Measurements from ENCODE around the gene NOTCH2. TPM values are rescaled to one million over a fixed set of nuclear protein-coding genes. Genes with fewer than 3 reads are reported as not detected.
A peak's percentile ranks its signal among the peaks of the same experiment; 100 is the strongest.
"Not testable (repeated sequence)": the region's sequence is repeated elsewhere in the genome, so short reads cannot be mapped to it uniquely, and the experiment has no call there.

The NOTCH2 gene
- total and polyA plus RNA-seq, 2 donors (not counting 1 experiment from before 2014, with no cell fraction given), result 32.1 to 184 TPM

GRCh38 chr1:120008320-120008719, 61.1 kb downstream of the NOTCH2 start:
- intact Hi-C loops (cut with micrococcal nuclease); H3K4me2 ChIP-seq (replicated peaks; ENCODE audit: low read depth, low read length, poor library complexity, severe bottlenecking); CTCF ChIA-PET: not testable (repeated sequence)

DNA sequence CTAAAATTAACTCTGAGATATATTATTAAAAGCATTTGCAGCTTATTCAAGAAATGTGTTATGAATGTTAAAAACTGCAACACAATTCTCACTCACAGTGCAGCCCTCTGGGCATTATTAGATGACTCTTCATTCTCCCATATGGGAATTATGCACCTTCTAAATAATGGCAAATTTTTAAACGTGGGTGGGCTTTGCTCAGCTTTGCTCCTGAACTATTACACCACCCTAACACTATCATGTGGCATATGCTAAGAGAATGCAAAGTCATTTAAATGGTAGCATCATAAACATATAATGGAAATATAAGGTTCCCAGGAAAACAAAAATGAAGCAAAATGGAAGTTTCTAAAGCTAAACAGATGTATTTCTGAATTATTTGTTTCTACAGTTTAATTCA, 61.6 kb downstream of the NOTCH2 start:
- H3K4me1 ChIP-seq (ENCODE audit: control insufficient read depth in 2 of 2, insufficient read depth in 2 of 2, low read length in 2 of 2); H3K27ac ChIP-seq (ENCODE audit: low read length in 2 of 2); H3K36me3 ChIP-seq (replicated peaks in 1 of 2; ENCODE audit: control extremely low read depth in 1 of 2, control insufficient read depth in 1 of 2, extremely low read depth in 1 of 2, insufficient read depth in 2 of 2, low read length in 1 of 2); POLR2A ChIA-PET; H3K9ac ChIP-seq (ENCODE audit: low read length); H3K27me3 ChIP-seq (replicated peaks in 1 of 4; ENCODE audit: control extremely low read depth in 1 of 4, control insufficient read depth in 3 of 4, insufficient read depth in 4 of 4, low read length in 3 of 4); H3K4me3 Mint-ChIP-seq; H4K20me1 ChIP-seq (ENCODE audit: control insufficient read depth, insufficient read depth, low read length, poor library complexity, severe bottlenecking); CTCF ChIA-PET; H2AFZ ChIP-seq (ENCODE audit: insufficient read depth, low read depth, low read length, poor library complexity, severe bottlenecking); H3K27ac Mint-ChIP-seq; intact Hi-C loops (cut with micrococcal nuclease); H3K27me3 Mint-ChIP-seq; H3K4me2 ChIP-seq (replicated peaks; ENCODE audit: low read depth, low read length, poor library complexity, severe bottlenecking); H3K9me3 Mint-ChIP-seq (ENCODE audit: insufficient read depth); H3K9me3 ChIP-seq (ENCODE audit: control extremely low read depth in 1 of 3, control insufficient read depth in 2 of 3, insufficient read depth in 1 of 3, low read length in 2 of 3); ATAC-seq (ENCODE audit: low read depth); H3K4me3 ChIP-seq (ENCODE audit: control extremely low read depth in 1 of 5, extremely low read depth in 1 of 5, insufficient read depth in 1 of 5, low read depth in 2 of 5, low read length in 4 of 5); H3K79me2 ChIP-seq (ENCODE audit: control insufficient read depth, insufficient read depth, low read length); H3K4me1 Mint-ChIP-seq; DNase-seq: not testable (repeated sequence)
- WGBS (ENCODE audit: insufficient coverage), result no CpG with 5 or more reads among the region's 1 CpG

More at GRCh38 chr1:120008320-120008719, 61.1 kb downstream of the NOTCH2 start:
- H3K27ac ChIP-seq (ENCODE audit: low read length in 2 of 2); H3K4me1 Mint-ChIP-seq; ATAC-seq (ENCODE audit: low read depth); H3K27ac Mint-ChIP-seq; H3K4me3 ChIP-seq (ENCODE audit: control extremely low read depth in 1 of 5, extremely low read depth in 1 of 5, insufficient read depth in 1 of 5, low read depth in 2 of 5, low read length in 4 of 5); H3K4me1 ChIP-seq (ENCODE audit: control insufficient read depth in 2 of 2, insufficient read depth in 2 of 2, low read length in 2 of 2); H3K4me3 Mint-ChIP-seq; H3K9me3 Mint-ChIP-seq (ENCODE audit: insufficient read depth); H3K9me3 ChIP-seq (ENCODE audit: control extremely low read depth in 1 of 3, control insufficient read depth in 2 of 3, insufficient read depth in 1 of 3, low read length in 2 of 3); H4K20me1 ChIP-seq (ENCODE audit: control insufficient read depth, insufficient read depth, low read length, poor library complexity, severe bottlenecking); H3K27me3 ChIP-seq (replicated peaks in 1 of 4; ENCODE audit: control extremely low read depth in 1 of 4, control insufficient read depth in 3 of 4, insufficient read depth in 4 of 4, low read length in 3 of 4); H3K27me3 Mint-ChIP-seq; DNase-seq; POLR2A ChIA-PET; H3K79me2 ChIP-seq (ENCODE audit: control insufficient read depth, insufficient read depth, low read length); H3K9ac ChIP-seq (ENCODE audit: low read length); H3K36me3 ChIP-seq (replicated peaks in 1 of 2; ENCODE audit: control extremely low read depth in 1 of 2, control insufficient read depth in 1 of 2, extremely low read depth in 1 of 2, insufficient read depth in 2 of 2, low read length in 1 of 2); H2AFZ ChIP-seq (ENCODE audit: insufficient read depth, low read depth, low read length, poor library complexity, severe bottlenecking): not testable (repeated sequence)
- WGBS (ENCODE audit: insufficient coverage), result no CpG with 5 or more reads among the region's 1 CpG

- H3K36me3 ChIP-seq (replicated peaks in 1 of 2; ENCODE audit: control extremely low read depth in 1 of 2, control insufficient read depth in 1 of 2, extremely low read depth in 1 of 2, insufficient read depth in 2 of 2, low read length in 1 of 2); H3K4me2 ChIP-seq (replicated peaks; ENCODE audit: low read depth, low read length, poor library complexity, severe bottlenecking); ATAC-seq (ENCODE audit: low read depth); POLR2A ChIA-PET; H3K4me3 Mint-ChIP-seq; intact Hi-C loops (cut with micrococcal nuclease); DNase-seq; H3K4me1 Mint-ChIP-seq; H4K20me1 ChIP-seq (ENCODE audit: control insufficient read depth, insufficient read depth, low read length, poor library complexity, severe bottlenecking); H3K4me1 ChIP-seq (ENCODE audit: control insufficient read depth in 2 of 2, insufficient read depth in 2 of 2, low read length in 2 of 2); H3K27me3 Mint-ChIP-seq; H2AFZ ChIP-seq (ENCODE audit: insufficient read depth, low read depth, low read length, poor library complexity, severe bottlenecking); H3K4me3 ChIP-seq (ENCODE audit: control extremely low read depth in 1 of 5, extremely low read depth in 1 of 5, insufficient read depth in 1 of 5, low read depth in 2 of 5, low read length in 4 of 5); H3K9me3 ChIP-seq (ENCODE audit: control extremely low read depth in 1 of 3, control insufficient read depth in 2 of 3, insufficient read depth in 1 of 3, low read length in 2 of 3); H3K9ac ChIP-seq (ENCODE audit: low read length); CTCF ChIA-PET; H3K27ac ChIP-seq (ENCODE audit: low read length in 2 of 2); H3K9me3 Mint-ChIP-seq (ENCODE audit: insufficient read depth); H3K27me3 ChIP-seq (replicated peaks in 1 of 4; ENCODE audit: control extremely low read depth in 1 of 4, control insufficient read depth in 3 of 4, insufficient read depth in 4 of 4, low read length in 3 of 4); H3K27ac Mint-ChIP-seq; H3K79me2 ChIP-seq (ENCODE audit: control insufficient read depth, insufficient read depth, low read length): not testable (repeated sequence)
- WGBS (ENCODE audit: insufficient coverage), result 100% methylated on average over 2 of the region's 9 CpGs
Measured at GRCh38 chr1:120001035-120001434, 68.4 kb downstream of the NOTCH2 start.

DNA sequence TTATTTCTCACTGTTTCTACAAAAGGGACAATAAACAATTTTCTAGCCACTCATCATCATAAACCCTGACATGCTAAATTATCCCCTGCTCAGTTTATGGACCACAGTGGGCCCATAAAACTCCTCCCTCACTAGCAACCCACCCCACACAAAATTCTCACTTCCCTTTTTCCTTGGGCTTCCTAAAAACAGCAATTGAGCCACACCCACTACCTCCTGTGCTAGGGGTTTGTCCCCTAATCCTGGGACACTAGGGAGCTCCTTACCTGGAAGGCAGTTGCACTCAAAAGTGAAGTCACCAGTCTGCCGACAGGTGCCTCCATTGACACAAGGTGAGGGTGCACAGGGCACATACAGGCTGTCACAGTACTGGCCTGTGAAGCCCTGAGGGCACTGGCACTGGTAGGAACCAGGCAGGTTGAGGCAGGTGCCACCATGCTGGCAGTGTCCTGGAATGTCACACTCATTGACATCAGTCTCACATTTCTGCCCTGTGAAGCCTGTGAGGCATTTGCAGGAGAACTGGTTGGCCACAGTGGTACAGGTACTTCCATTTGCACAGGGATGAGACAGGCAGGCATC, 72.6 kb downstream of the NOTCH2 start:
- H3K79me2 ChIP-seq (ENCODE audit: control insufficient read depth, insufficient read depth, low read length); H3K4me1 ChIP-seq (ENCODE audit: control insufficient read depth in 2 of 2, insufficient read depth in 2 of 2, low read length in 2 of 2); H3K36me3 ChIP-seq (replicated peaks in 1 of 2; ENCODE audit: control extremely low read depth in 1 of 2, control insufficient read depth in 1 of 2, extremely low read depth in 1 of 2, insufficient read depth in 2 of 2, low read length in 1 of 2); H2AFZ ChIP-seq (ENCODE audit: insufficient read depth, low read depth, low read length, poor library complexity, severe bottlenecking); H3K9me3 Mint-ChIP-seq (ENCODE audit: insufficient read depth); intact Hi-C loops (cut with micrococcal nuclease); H4K20me1 ChIP-seq (ENCODE audit: control insufficient read depth, insufficient read depth, low read length, poor library complexity, severe bottlenecking); H3K27me3 Mint-ChIP-seq; CTCF ChIA-PET; H3K9ac ChIP-seq (ENCODE audit: low read length); H3K4me1 Mint-ChIP-seq; H3K27ac Mint-ChIP-seq; ATAC-seq (ENCODE audit: low read depth); POLR2A ChIA-PET; H3K4me2 ChIP-seq (replicated peaks; ENCODE audit: low read depth, low read length, poor library complexity, severe bottlenecking); H3K27me3 ChIP-seq (replicated peaks in 1 of 4; ENCODE audit: control extremely low read depth in 1 of 4, control insufficient read depth in 3 of 4, insufficient read depth in 4 of 4, low read length in 3 of 4); H3K4me3 ChIP-seq (ENCODE audit: control extremely low read depth in 1 of 5, extremely low read depth in 1 of 5, insufficient read depth in 1 of 5, low read depth in 2 of 5, low read length in 4 of 5); H3K27ac ChIP-seq (ENCODE audit: low read length in 2 of 2); H3K9me3 ChIP-seq (ENCODE audit: control extremely low read depth in 1 of 3, control insufficient read depth in 2 of 3, insufficient read depth in 1 of 3, low read length in 2 of 3): not testable (repeated sequence)
- DNase-seq, result peak; percentile 14
- no CpG with 5 or more reads among the region's 1 CpG for WGBS (ENCODE audit: insufficient coverage)
- H3K4me3 Mint-ChIP-seq, result peak overlapping the region; percentile 32
